ENCODE results near the gene TBC1D5.

GRCh38 chr3:17632401-17633100 lies 109.9 kb downstream of the TBC1D5 start:
- TF ChIP-seq SNAI2 (CRISPR knock-in tag; IDR thresholded peaks at IDR 0.05) (no peak), PATZ1 (CRISPR knock-in tag; IDR thresholded peaks at IDR 0.05; ENCODE audit: borderline replicate concordance) (no peak), TSHZ2 (CRISPR knock-in tag; IDR thresholded peaks at IDR 0.05) (no peak), TCF4 (CRISPR knock-in tag; IDR thresholded peaks at IDR 0.05; ENCODE audit: borderline replicate concordance) (no peak), ISL1 (CRISPR knock-in tag; IDR thresholded peaks at IDR 0.05) (no peak), POU6F1 (CRISPR knock-in tag; IDR thresholded peaks at IDR 0.05; ENCODE audit: borderline replicate concordance, low read depth) (no peak), ZFP30 (CRISPR knock-in tag; IDR thresholded peaks at IDR 0.05) (no peak), ZFP3 (CRISPR knock-in tag; IDR thresholded peaks at IDR 0.05) (no peak), PPARA (CRISPR knock-in tag; IDR thresholded peaks at IDR 0.05; ENCODE audit: borderline replicate concordance) (no peak), ZNF565 (CRISPR knock-in tag; conservative IDR thresholded peaks at IDR 0.05; ENCODE audit: low read depth) (no peak)

Data from SK-N-SH treated with all-trans-retinoic acid at 6 μM for 48 hours (cell line).